A549 (cell line): ENCODE data around the gene FHIT. TPM values are rescaled to one million over a fixed set of nuclear protein-coding genes. Genes with fewer than 3 reads are reported as not detected.

ENCODE experiments used
- ATAC-seq, 2 experiments: fragments of 200-7000 bp in 1 of 2; fragments of >200 bp in 1 of 2; cut with Nextera tagmentation in 1 of 2; cut with Tn5 transposase in 1 of 2; 3 replicates each; pipeline versions ENCODE4 v1.8.0 to v1.9.1; 2018 to 2020; ENCODE audit warnings: mild to moderate bottlenecking in 1 of 2, moderate library complexity in 1 of 2
- CTCF ChIA-PET: fragments of 300-600 bp; sonication (Branson Sonifier 250); formaldehyde crosslinking; extraction: SDS; loops from one replicate; lab custom pipeline; 2021; ENCODE audit warnings: antibody characterized with exemption, inconsistent platforms; lab: Yijun Ruan, JAX
- POLR2A ChIA-PET: fragments of 350-600 bp; formaldehyde crosslinking; extraction: SDS; loops from one replicate; lab custom pipeline; 2021; ENCODE audit warnings: antibody characterized with exemption, inconsistent platforms; lab: Yijun Ruan, JAX
- DNase-seq, 2 experiments: peaks; one replicate each; pipeline versions ENCODE4 v3.0.0 to v3.0.0-alpha.2; 2011 to 2016; ENCODE audit warnings: low read depth in 1 of 2, low spot score in 1 of 2
- FAIRE-seq: peaks from 2 replicates; lab custom pipeline; 2011; peaks lifted over from hg19 to GRCh38; lab: Jason Lieb, UNC
- H3K27ac ChIP-seq, 2 experiments: fragments of >200 bp; sonication (Bioruptor Twin); formaldehyde crosslinking; 3 replicates each; pipeline ENCODE4 v1.5.1; 2016 to 2017
- H3K4me1 ChIP-seq: fragments of >200 bp; sonication (Bioruptor Twin); formaldehyde crosslinking; 3 replicates; pipeline ENCODE4 v1.6.1; 2016
- H3K4me2 ChIP-seq: fragments of >200 bp; sonication (Bioruptor Twin); formaldehyde crosslinking; 3 replicates; pipeline ENCODE4 v1.6.1; 2016
- H3K4me3 ChIP-seq: fragments of >200 bp; sonication (Bioruptor Twin); formaldehyde crosslinking; 3 replicates; pipeline ENCODE4 v1.5.1; 2016
- H3K9me3 ChIP-seq: fragments of >200 bp; sonication (Bioruptor Twin); formaldehyde crosslinking; 3 replicates; pipeline ENCODE4 v1.6.1; 2016
- ATOH8 ChIP-seq: fragments of 250-450 bp; sonication (Bioruptor Pico); IDR thresholded peaks from 2 replicates; pipeline ENCODE4 v1.5.0; 2020; ENCODE audit warnings: low read depth, mild to moderate bottlenecking, moderate library complexity
- CBX8 ChIP-seq: fragments of 200-600 bp; sonication (generic); IDR thresholded peaks from 2 replicates; pipeline ENCODE4 v1.6.1; 2016
- CEBPB ChIP-seq, 2 experiments: fragments of >200 bp in 1 of 2; sonication (Bioruptor Twin) in 1 of 2; formaldehyde crosslinking in 1 of 2; IDR thresholded peaks; 2 replicates each; pipeline ENCODE4 v1.6.1; 2012 to 2016
- CHD4 ChIP-seq: fragments of 200-600 bp; sonication (generic); IDR thresholded peaks from 2 replicates; pipeline ENCODE4 v1.6.1; 2016; ENCODE audit warnings: antibody characterized with exemption, mild to moderate bottlenecking, borderline replicate concordance
- CTCF ChIP-seq: fragments of >200 bp; sonication (Bioruptor Twin); formaldehyde crosslinking; IDR thresholded peaks from 3 replicates; pipeline ENCODE4 v1.5.1; 2016
- E2F6 ChIP-seq: IDR thresholded peaks from 2 replicates; pipeline ENCODE4 v1.6.1; 2012; ENCODE audit warnings: low read depth, borderline replicate concordance
- EHF ChIP-seq: fragments of 250-450 bp; sonication (Bioruptor Pico); IDR thresholded peaks from 2 replicates; pipeline ENCODE4 v1.5.0; 2020; ENCODE audit warnings: mild to moderate bottlenecking
- EHMT2 ChIP-seq: fragments of 200-600 bp; sonication (generic); IDR thresholded peaks from 2 replicates; pipeline ENCODE4 v1.6.1; 2016; ENCODE audit warnings: antibody characterized with exemption, low read depth, mild to moderate bottlenecking, moderate library complexity
- FOSL2 ChIP-seq, 2 experiments: fragments of 450-650 bp in 1 of 2; fragments of >200 bp in 1 of 2; sonication (Bioruptor Twin) in 1 of 2; formaldehyde crosslinking; IDR thresholded peaks; 2 replicates each; pipeline versions ENCODE4 v1.5.0 to v1.6.1; 2016 to 2020; ENCODE audit warnings: mild to moderate bottlenecking in 1 of 2, moderate library complexity in 1 of 2
- HES2 ChIP-seq: fragments of >200 bp; sonication (Bioruptor Twin); formaldehyde crosslinking; IDR thresholded peaks from 2 replicates; pipeline ENCODE4 v1.6.1; 2016
- HMGXB4 ChIP-seq: fragments of 250-450 bp; sonication (Bioruptor Pico); IDR thresholded peaks from 2 replicates; pipeline ENCODE4 v1.5.0; 2021; ENCODE audit warnings: mild to moderate bottlenecking, moderate library complexity, borderline replicate concordance
- HOXB5 ChIP-seq: fragments of 250-450 bp; sonication (Bioruptor Pico); IDR thresholded peaks from 2 replicates; pipeline ENCODE4 v1.5.0; 2020; ENCODE audit warnings: mild to moderate bottlenecking, moderate library complexity
- KDM5A ChIP-seq: fragments of 200-600 bp; sonication (generic); IDR thresholded peaks from 2 replicates; pipeline ENCODE4 v1.6.1; 2016; ENCODE audit warnings: antibody characterized with exemption, mild to moderate bottlenecking
- MAZ ChIP-seq: fragments of 150-350 bp; IDR thresholded peaks from 2 replicates; pipeline ENCODE4 v1.6.1; 2014; ENCODE audit warnings: antibody characterized with exemption, low read depth, low read length, borderline replicate concordance
- MYC ChIP-seq: IDR thresholded peaks from 2 replicates; pipeline ENCODE4 v1.6.1; 2012; ENCODE audit warnings: mild to moderate bottlenecking, inconsistent platforms, low read length, improper control_type of control experiment, borderline replicate concordance
- NFE2L2 ChIP-seq: fragments of 150-350 bp; conservative IDR thresholded peaks from 2 replicates; pipeline ENCODE4 v1.6.1; 2014; ENCODE audit warnings: low read length
- NPAS2 ChIP-seq: fragments of 250-450 bp; sonication (Bioruptor Pico); IDR thresholded peaks from 2 replicates; pipeline ENCODE4 v1.8.0; 2022; ENCODE audit warnings: mild to moderate bottlenecking, moderate library complexity, borderline replicate concordance
- POLR2AphosphoS2 ChIP-seq: conservative IDR thresholded peaks from 2 replicates; pipeline ENCODE4 v1.6.1; 2012; ENCODE audit warnings: low read length, improper control_type of control experiment, inconsistent platforms
- RAD21 ChIP-seq, 2 experiments: fragments of >200 bp in 1 of 2; sonication (Bioruptor Twin) in 1 of 2; formaldehyde crosslinking in 1 of 2; IDR thresholded peaks in 1 of 2; conservative IDR thresholded peaks in 1 of 2; 2 replicates in 1 of 2; 3 replicates in 1 of 2; pipeline ENCODE4 v1.6.1; 2012 to 2018; ENCODE audit warnings: inconsistent platforms in 1 of 2
- RCOR1 ChIP-seq: fragments of 150-350 bp; IDR thresholded peaks from 2 replicates; pipeline ENCODE4 v1.6.1; 2014; ENCODE audit warnings: antibody characterized with exemption, low read length, low read depth
- SMC3 ChIP-seq: fragments of >200 bp; sonication (Bioruptor Twin); formaldehyde crosslinking; IDR thresholded peaks from 3 replicates; pipeline ENCODE4 v1.6.1; 2018; ENCODE audit warnings: inconsistent platforms
- WGBS: methylation state at CpG from one replicate; pipeline ENCODE4 v1.1.6; 2017; ENCODE audit errors: missing lambda C conversion rate; 5-methylcytosine and 5-hydroxymethylcytosine counted together
- polyA plus RNA-seq, 4 experiments: library from polyadenylated mRNA; depleted of rRNA in 3 of 4; stranded (reverse); fragments of >200 nt; fragmentation: RNase III in 1 of 4; extraction: RNeasy Plus Mini Kit Qiagen cat#74134 plus additional on column Dnase treatment in 1 of 4; gene quantifications; 2 replicates in 3 of 4; 3 replicates in 1 of 4; pipeline ENCODE4 v1.2.3, GENCODE V29; 2011 to 2017

FHIT gene
- polyA plus RNA-seq, 2 of the 4 experiments (the other 2 are of a cell fraction), result 0.76 to 0.92 TPM

GRCh38 chr3:60064210-60065178 lies 1186.8 kb downstream of the FHIT start:
- ChIA-PET POLR2A (no interaction called here), CTCF (interaction anchor here (0.6 kb wide), 1 partner anchor 401 kb away, joined by 4 read pairs; no protein-coding TSS in a partner anchor)
- H3K4me2 ChIP-seq, result no peak overlapping the region
- TF ChIP-seq SMC3 (no peak), EHF (CRISPR knock-in tag) (no peak), MAZ (no peak), CBX8 (no peak), RCOR1 (no peak), RAD21 (conservative IDR thresholded peaks at IDR 0.05 in 1 of 2, IDR thresholded peaks at IDR 0.05 in 1 of 2) (no peak), MYC (no peak), E2F6 (no peak), CTCF (no peak), NPAS2 (CRISPR knock-in tag) (no peak), CEBPB (IDR thresholded peaks at IDR 0.05) (no peak), EHMT2 (no peak), NFE2L2 (no peak), HES2 (no peak), FOSL2 (IDR thresholded peaks at IDR 0.05) (no peak), FOSL2 (CRISPR knock-in tag; IDR thresholded peaks at IDR 0.05) (no peak), HMGXB4 (CRISPR knock-in tag) (no peak), ATOH8 (no peak), CHD4 (no peak), POLR2AphosphoS2 (no peak)
- H3K4me1 ChIP-seq, result no peaks in the 10 kb centered on the region
- FAIRE-seq, result no peak
- WGBS, result 3% methylated on average over 3 of the region's 3 CpGs
- H3K9me3 ChIP-seq, result no peaks in the 10 kb centered on the region
- no peak overlapping the region for H3K4me3 ChIP-seq
- ATAC-seq, result no peak
- no peak overlapping the region for H3K27ac ChIP-seq
- no peak for DNase-seq

- TF ChIP-seq HOXB5 (CRISPR knock-in tag) (no peak), KDM5A (no peak), EHMT2 (no peak)
- TF ChIP-seq, all 56 proteins: peak for 0
- ChIA-PET POLR2A (no interaction called here), CTCF (no interaction called here)
- no peak overlapping the region for H3K4me3 ChIP-seq
- no peak overlapping the region for H3K4me2 ChIP-seq
- FAIRE-seq (no peak), DNase-seq (no peak), ATAC-seq (no peak)
- 21% methylated on average over 4 of the region's 4 CpGs for WGBS
- no peak overlapping the region for H3K27ac ChIP-seq
- no peaks in the 10 kb centered on the region for H3K4me1 ChIP-seq
- no peaks in the 10 kb centered on the region for H3K9me3 ChIP-seq
Observed at GRCh38 chr3:60056404-60056803, 1194.8 kb downstream of the FHIT start.
